ENCODE measurements around the gene AKAP11. TPM values are rescaled to one million over a fixed set of nuclear protein-coding genes. Genes with fewer than 3 reads are reported as not detected.

Gene AKAP11
- total and polyA plus RNA-seq, 7 donors: 2.5 to 51.2 (median 38.1) TPM

DNA sequence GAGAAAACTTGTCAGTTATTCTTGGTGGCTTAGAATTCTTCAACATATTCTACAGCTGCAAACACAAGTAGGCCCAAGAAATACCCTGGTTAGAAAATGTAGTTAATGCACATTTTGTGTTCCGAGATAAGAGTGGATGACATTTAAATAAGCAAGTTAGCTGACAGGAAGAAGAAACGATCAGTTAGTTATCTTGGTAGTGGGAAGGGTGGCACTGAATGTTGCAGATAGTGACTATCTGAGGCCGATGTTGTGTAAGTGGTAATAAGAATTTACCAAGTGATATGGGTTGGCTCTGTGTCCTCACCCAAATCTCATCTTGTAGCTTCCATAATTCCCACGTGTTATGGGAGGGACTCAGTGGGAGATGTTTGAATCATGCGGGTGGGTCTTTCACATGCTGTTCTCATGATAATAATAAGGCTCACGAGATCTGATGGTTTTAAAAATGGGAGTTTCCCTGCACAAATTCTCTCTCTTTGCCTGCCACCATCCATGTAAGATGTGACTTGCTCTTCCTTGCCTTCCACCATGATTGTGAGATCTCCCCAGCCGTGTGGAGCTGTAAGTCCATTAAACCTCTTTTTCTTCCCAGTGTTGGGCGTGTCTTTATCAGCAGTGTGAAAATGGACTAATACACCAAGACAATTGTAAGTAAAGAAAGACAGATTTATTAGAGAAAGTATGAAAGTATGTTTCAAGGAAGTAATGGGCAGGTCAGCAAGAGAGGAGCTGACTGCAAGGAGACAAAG lies 10.9 kb upstream of the AKAP11 start:
- H3K27me3 ChIP-seq: no peaks in the 10 kb centered on the region
- H3K4me1 ChIP-seq: no peaks in the 10 kb centered on the region
- intact Hi-C loops (cut with DNase I): no loop called here
- H3K9me3 ChIP-seq: no peaks in the 10 kb centered on the region
- DNase-seq: no peak
- WGBS, 2 donors: 93 to 94% methylated on average over 8 of the region's 8 CpGs
- TF ChIP-seq EP300 (IDR thresholded peaks at IDR 0.05): no peak
- no peak for TF ChIP-seq POLR2AphosphoS5 (IDR thresholded peaks at IDR 0.05)
- TF ChIP-seq CTCF (IDR thresholded peaks at IDR 0.05): no peak
- H3K27ac ChIP-seq: no peak overlapping the region
- H3K4me3 ChIP-seq: no peak overlapping the region
- H3K36me3 ChIP-seq: no peaks in the 10 kb centered on the region

DNA sequence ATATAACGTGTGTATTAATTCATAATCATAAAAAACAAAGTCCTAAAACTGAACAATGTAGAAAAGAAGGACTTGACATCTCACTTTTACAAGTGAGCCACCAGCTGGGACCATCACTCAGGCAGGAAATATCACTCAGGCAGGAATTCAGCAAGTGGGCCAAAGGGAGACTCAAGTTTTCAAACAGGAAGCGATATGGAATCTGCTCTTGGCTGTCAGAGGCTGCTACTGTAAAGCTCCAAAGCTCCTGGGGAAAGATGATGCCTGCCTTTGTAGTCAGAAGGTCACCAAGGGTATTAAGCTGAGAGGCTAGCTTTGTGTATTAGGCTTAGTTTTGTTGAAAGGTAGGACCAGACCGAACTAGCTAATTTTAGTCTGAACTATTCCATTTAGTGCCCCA lies 5.5 kb upstream of the AKAP11 start:
- H3K4me3 ChIP-seq: no peak overlapping the region
- TF ChIP-seq POLR2AphosphoS5 (IDR thresholded peaks at IDR 0.05) (no peak), EP300 (IDR thresholded peaks at IDR 0.05) (no peak), POLR2A (IDR thresholded peaks at IDR 0.05) (no peak), CTCF (IDR thresholded peaks at IDR 0.05) (no peak)
- DNase-seq: no peak

DNA sequence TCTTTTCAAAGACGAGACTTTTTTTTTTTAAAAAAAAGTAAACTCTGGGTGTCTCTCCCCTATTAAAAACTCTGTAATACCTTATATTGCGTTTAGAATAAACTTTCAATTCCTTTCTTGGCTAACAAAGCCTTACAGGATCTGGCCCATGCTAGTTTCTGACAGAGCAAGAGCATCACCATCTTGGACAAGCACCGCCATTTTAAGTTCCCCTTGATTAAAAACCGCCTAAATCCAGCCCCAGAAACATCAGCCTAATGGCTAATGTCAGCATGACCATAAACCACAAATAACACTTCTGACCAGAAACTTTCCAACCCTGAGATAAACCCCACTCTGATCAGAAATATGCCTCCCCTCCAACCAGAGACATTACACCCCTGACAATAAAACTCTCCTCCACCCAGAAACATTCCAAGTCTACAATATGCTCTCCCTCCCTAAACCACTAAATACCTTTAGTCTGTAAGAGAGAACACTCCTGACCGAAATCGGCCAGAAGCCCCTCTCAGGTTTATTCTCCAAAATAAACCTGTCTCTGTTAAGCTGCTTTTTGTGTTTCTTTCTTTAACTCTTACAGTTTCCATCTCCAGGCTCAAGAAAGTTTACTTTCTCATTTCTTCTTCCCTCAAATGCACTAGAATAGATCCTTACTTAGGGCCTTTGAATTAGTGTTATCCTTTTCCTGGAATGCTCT lies 1.6 kb upstream of the AKAP11 start:
- Histone ChIP-seq H3K27ac (no peak overlapping the region), H3K9me3 (no peaks in the 10 kb centered on the region), H3K36me3 (no peaks in the 10 kb centered on the region), H3K4me3 (no peak overlapping the region), H3K27me3 (no peaks in the 10 kb centered on the region), H3K4me1 (peaks cover 0 to 34% (median 17%) of the 10 kb centered on the region in 4 donors)
- WGBS, 2 donors: 96 to 98% methylated on average over 6 of the region's 6 CpGs
- intact Hi-C loops (cut with DNase I): loop anchor here (5.0 to 10.0 kb wide), 2 partner anchors 223 to 1606 kb away; partner anchors contain the start of genes DGKH and FOXO1
- DNase-seq: no peak
- TF ChIP-seq CTCF (IDR thresholded peaks at IDR 0.05) (no peak), POLR2AphosphoS5 (IDR thresholded peaks at IDR 0.05) (no peak), POLR2A (IDR thresholded peaks at IDR 0.05) (no peak), EP300 (IDR thresholded peaks at IDR 0.05) (no peak)

More for the DNA sequence above, 5.5 kb upstream of the AKAP11 start:
- Histone ChIP-seq H3K36me3 (no peaks in the 10 kb centered on the region), H3K27ac (no peak overlapping the region), H3K27me3 (no peaks in the 10 kb centered on the region), H3K4me1 (peaks cover 0 to 6% (median 4%) of the 10 kb centered on the region in 4 donors), H3K9me3 (no peaks in the 10 kb centered on the region)
- intact Hi-C loops (cut with DNase I): no loop called here
- WGBS, 2 donors: 76 to 79% methylated on average over 3 of the region's 3 CpGs

DNA sequence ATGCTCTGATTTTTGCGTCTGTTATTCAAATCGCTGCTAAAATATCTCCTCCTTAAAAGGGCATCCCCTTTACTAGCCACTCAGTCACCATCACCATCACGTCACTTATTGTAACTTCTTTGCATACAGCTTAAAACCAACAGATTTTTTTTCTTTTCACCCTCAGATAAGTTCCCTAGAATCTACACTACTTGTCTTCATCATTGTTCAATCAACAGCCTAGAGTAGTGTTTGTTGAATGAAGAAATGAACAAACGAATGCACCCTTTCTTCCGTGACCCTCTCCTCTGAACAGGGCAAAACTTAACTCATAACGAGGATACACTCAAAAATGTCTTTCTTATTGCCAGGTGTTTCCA lies 1.1 kb upstream of the AKAP11 start:
- H3K27ac ChIP-seq: peak overlapping the region; percentile 92 to 95 (median 93)
- H3K36me3 ChIP-seq: no peaks in the 10 kb centered on the region
- TF ChIP-seq EP300 (IDR thresholded peaks at IDR 0.05): no peak
- no peak for TF ChIP-seq POLR2A (IDR thresholded peaks at IDR 0.05)
- TF ChIP-seq POLR2AphosphoS5 (IDR thresholded peaks at IDR 0.05): no peak
- no peak for TF ChIP-seq CTCF (IDR thresholded peaks at IDR 0.05)
- no peaks in the 10 kb centered on the region for H3K9me3 ChIP-seq
- H3K4me3 ChIP-seq: peak overlapping the region; percentile 83 to 97 (median 90)
- intact Hi-C loops (cut with DNase I): loop anchor here (5.0 to 10.0 kb wide), 2 partner anchors 224 to 1606 kb away; partner anchors contain the start of genes DGKH and FOXO1
- WGBS, 2 donors: 81 to 86% methylated on average over 6 of the region's 6 CpGs
- DNase-seq: no peak
- peaks cover 0 to 34% (median 17%) of the 10 kb centered on the region in 4 donors for H3K4me1 ChIP-seq
- H3K27me3 ChIP-seq: no peaks in the 10 kb centered on the region
